ENCODE measurements around the gene SLC12A1. TPM values are rescaled to one million over a fixed set of nuclear protein-coding genes. Genes with fewer than 3 reads are reported as not detected.
A peak's percentile ranks its signal among the peaks of the same experiment; 100 is the strongest.

SLC12A1 gene
- total RNA-seq, 2 experiments from 2014 or later: not detected

DNA sequence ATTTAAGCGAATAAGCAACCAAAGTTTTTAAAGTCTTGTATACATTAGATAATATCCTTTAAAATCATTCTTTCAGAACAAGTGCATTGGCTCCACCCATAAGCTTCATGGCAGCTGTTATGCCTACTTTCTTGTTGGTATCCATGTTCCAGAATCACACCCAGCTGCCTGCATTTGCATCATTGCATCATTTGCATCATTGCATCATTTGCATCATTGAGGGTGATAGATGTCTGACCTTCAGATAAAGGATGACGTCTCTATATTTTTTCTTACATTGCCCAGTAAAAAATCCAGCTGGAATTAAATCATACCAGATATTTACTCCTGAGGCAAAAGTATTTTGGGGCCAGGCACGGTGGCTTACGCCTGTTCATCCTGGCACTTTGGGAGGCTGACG, 42.3 kb downstream of the SLC12A1 start:
- H3K36me3 Mint-ChIP-seq: no peaks in the 10 kb centered on the region
- H3K27me3 Mint-ChIP-seq: peaks cover 13% of the 10 kb centered on the region
- POLR2A ChIA-PET: no interaction called here
- no peak overlapping the region for H3K4me3 Mint-ChIP-seq
- DNase-seq: no peak
- no peaks in the 10 kb centered on the region for H3K9me3 Mint-ChIP-seq
- H3K4me1 Mint-ChIP-seq (ENCODE audit: low read depth): no peaks in the 10 kb centered on the region
- CTCF ChIA-PET: interaction anchor here (1.4 kb wide), 1 partner anchor 8 kb away, joined by 3 read pairs; no protein-coding TSS in a partner anchor
- intact Hi-C loops (cut with micrococcal nuclease): no loop called here
- H3K27ac Mint-ChIP-seq: no peak overlapping the region

GRCh38 chr15:48250640-48251076, 44.6 kb downstream of the SLC12A1 start:
- Mint-ChIP-seq H3K27me3 (peaks cover 13% of the 10 kb centered on the region), H3K4me3 (no peak overlapping the region), H3K27ac (no peak overlapping the region), H3K36me3 (no peaks in the 10 kb centered on the region), H3K4me1 (ENCODE audit: low read depth) (no peaks in the 10 kb centered on the region), H3K9me3 (no peaks in the 10 kb centered on the region)
- ChIA-PET CTCF (interaction anchor here (0.7 kb wide), 1 partner anchor 70 kb away, joined by 3 read pairs; no protein-coding TSS in a partner anchor), POLR2A (no interaction called here)
- DNase-seq: peak; percentile 12
- intact Hi-C loops (cut with micrococcal nuclease): loop anchor here (5.0 kb wide), 1 partner anchor 263 kb away; no protein-coding TSS in a partner anchor

DNA sequence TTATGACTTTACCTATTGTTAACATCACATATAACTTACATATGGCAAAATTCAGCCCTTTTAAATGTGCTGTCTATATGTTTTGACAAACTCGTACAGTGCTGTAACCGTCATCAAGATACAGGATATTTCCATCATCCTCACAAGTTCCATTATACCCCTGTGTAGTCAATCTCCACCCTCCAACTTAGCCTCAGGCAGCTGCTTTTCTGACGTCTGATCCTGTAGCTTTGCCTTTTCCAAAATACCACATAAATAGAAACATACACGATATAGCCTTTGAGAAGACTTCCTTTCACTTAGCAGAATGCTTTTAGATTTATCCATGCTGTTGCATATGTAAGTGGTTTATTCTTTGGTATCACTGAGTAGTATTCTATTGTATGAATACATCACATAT, 47.1 kb downstream of the SLC12A1 start:
- no peak overlapping the region for H3K4me3 Mint-ChIP-seq
- intact Hi-C loops (cut with micrococcal nuclease): loop anchor here (5.0 kb wide), 1 partner anchor 266 kb away; no protein-coding TSS in a partner anchor
- H3K36me3 Mint-ChIP-seq: no peaks in the 10 kb centered on the region
- no peaks in the 10 kb centered on the region for H3K4me1 Mint-ChIP-seq (ENCODE audit: low read depth)
- DNase-seq: no peak
- no peak overlapping the region for H3K27ac Mint-ChIP-seq
- CTCF ChIA-PET: no interaction called here
- peaks cover 10% of the 10 kb centered on the region for H3K27me3 Mint-ChIP-seq
- POLR2A ChIA-PET: no interaction called here
- no peaks in the 10 kb centered on the region for H3K9me3 Mint-ChIP-seq

- H3K27ac Mint-ChIP-seq: no peak overlapping the region
- peaks cover 4% of the 10 kb centered on the region for H3K27me3 Mint-ChIP-seq
- H3K4me1 Mint-ChIP-seq (ENCODE audit: low read depth): peaks cover 5% of the 10 kb centered on the region
- DNase-seq: no peak
- no peaks in the 10 kb centered on the region for H3K36me3 Mint-ChIP-seq
- intact Hi-C loops (cut with micrococcal nuclease): no loop called here
- ChIA-PET POLR2A (no interaction called here), CTCF (no interaction called here)
- H3K9me3 Mint-ChIP-seq: no peaks in the 10 kb centered on the region
- H3K4me3 Mint-ChIP-seq: no peak overlapping the region
Observed at GRCh38 chr15:48265135-48265534, 59.0 kb downstream of the SLC12A1 start.

- intact Hi-C loops (cut with micrococcal nuclease): no loop called here
- peaks cover 4% of the 10 kb centered on the region for H3K27me3 Mint-ChIP-seq
- H3K9me3 Mint-ChIP-seq: no peaks in the 10 kb centered on the region
- H3K36me3 Mint-ChIP-seq: no peaks in the 10 kb centered on the region
- POLR2A ChIA-PET: no interaction called here
- no peak overlapping the region for H3K27ac Mint-ChIP-seq
- DNase-seq: peak; percentile 12
- CTCF ChIA-PET: interaction anchor here (1.4 to 3.3 kb wide), 2 partner anchors 19 to 86 kb away, joined by 3 to 17 read pairs; no protein-coding TSS in a partner anchor
- H3K4me3 Mint-ChIP-seq: no peak overlapping the region
- H3K4me1 Mint-ChIP-seq (ENCODE audit: low read depth): peaks cover 5% of the 10 kb centered on the region
Observed at GRCh38 chr15:48266024-48266689, 60.1 kb downstream of the SLC12A1 start.

- Mint-ChIP-seq H3K27me3 (peaks cover 6% of the 10 kb centered on the region), H3K27ac (no peak overlapping the region), H3K4me1 (ENCODE audit: low read depth) (peaks cover 5% of the 10 kb centered on the region), H3K36me3 (no peaks in the 10 kb centered on the region), H3K4me3 (no peak overlapping the region), H3K9me3 (no peaks in the 10 kb centered on the region)
- no peak for DNase-seq
- ChIA-PET POLR2A (no interaction called here), CTCF (interaction anchor here (1.0 to 3.3 kb wide), 2 partner anchors 18 to 85 kb away, joined by 3 to 17 read pairs; no protein-coding TSS in a partner anchor)
- intact Hi-C loops (cut with micrococcal nuclease): no loop called here
Observed at GRCh38 chr15:48267766-48268165, 61.7 kb downstream of the SLC12A1 start.

DNA sequence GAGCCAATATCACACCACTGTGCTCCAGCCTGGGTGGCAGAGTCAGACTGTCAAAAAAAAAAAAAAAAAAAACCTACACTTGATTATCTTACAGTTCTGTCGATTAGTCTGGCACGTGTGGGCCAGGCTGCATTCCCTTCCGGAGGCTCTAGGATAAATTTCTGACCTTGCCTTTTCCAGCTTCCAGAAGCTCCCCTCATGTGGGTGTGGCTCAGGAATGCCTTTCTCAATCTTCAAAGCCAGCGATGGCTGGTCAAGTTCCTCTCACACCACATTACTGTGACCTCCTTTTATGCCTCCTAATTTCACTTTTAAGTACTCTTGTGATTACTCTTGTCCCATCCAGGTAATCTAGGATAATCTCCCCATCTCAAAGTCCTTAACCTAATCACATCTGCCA, 66.9 kb downstream of the SLC12A1 start:
- Mint-ChIP-seq H3K27me3 (peaks cover 5% of the 10 kb centered on the region), H3K36me3 (no peaks in the 10 kb centered on the region), H3K4me1 (ENCODE audit: low read depth) (no peaks in the 10 kb centered on the region), H3K4me3 (no peak overlapping the region), H3K27ac (no peak overlapping the region), H3K9me3 (no peaks in the 10 kb centered on the region)
- intact Hi-C loops (cut with micrococcal nuclease): no loop called here
- DNase-seq: no peak
- ChIA-PET CTCF (no interaction called here), POLR2A (no interaction called here)

GRCh38 chr15:48278666-48279065, 72.6 kb downstream of the SLC12A1 start:
- Mint-ChIP-seq H3K9me3 (no peaks in the 10 kb centered on the region), H3K4me3 (no peak overlapping the region), H3K36me3 (no peaks in the 10 kb centered on the region), H3K27me3 (peaks cover 2% of the 10 kb centered on the region), H3K4me1 (ENCODE audit: low read depth) (no peaks in the 10 kb centered on the region), H3K27ac (no peak overlapping the region)
- POLR2A ChIA-PET: no interaction called here
- CTCF ChIA-PET: interaction anchor here (0.7 to 1.7 kb wide), 2 partner anchors 10 to 323 kb away, joined by 3 to 6 read pairs; no protein-coding TSS in a partner anchor
- no peak for DNase-seq
- intact Hi-C loops (cut with micrococcal nuclease): no loop called here

GRCh38 chr15:48279608-48280007, 73.5 kb downstream of the SLC12A1 start:
- Mint-ChIP-seq H3K36me3 (no peaks in the 10 kb centered on the region), H3K27me3 (peaks cover 2% of the 10 kb centered on the region), H3K9me3 (no peaks in the 10 kb centered on the region), H3K27ac (no peak overlapping the region), H3K4me1 (ENCODE audit: low read depth) (no peaks in the 10 kb centered on the region), H3K4me3 (no peak overlapping the region)
- POLR2A ChIA-PET: no interaction called here
- no peak for DNase-seq
- intact Hi-C loops (cut with micrococcal nuclease): no loop called here
- CTCF ChIA-PET: interaction anchor here (1.7 kb wide), 1 partner anchor 9 kb away, joined by 6 read pairs; no protein-coding TSS in a partner anchor

- POLR2A ChIA-PET: no interaction called here
- intact Hi-C loops (cut with micrococcal nuclease): no loop called here
- CTCF ChIA-PET: no interaction called here
- peaks cover 4% of the 10 kb centered on the region for H3K4me1 Mint-ChIP-seq (ENCODE audit: low read depth)
- peaks cover 4% of the 10 kb centered on the region for H3K27me3 Mint-ChIP-seq
- H3K9me3 Mint-ChIP-seq: no peaks in the 10 kb centered on the region
- no peaks in the 10 kb centered on the region for H3K36me3 Mint-ChIP-seq
- no peak overlapping the region for H3K27ac Mint-ChIP-seq
- H3K4me3 Mint-ChIP-seq: no peak overlapping the region
- no peak for DNase-seq
Observed at GRCh38 chr15:48281674-48282073, 75.6 kb downstream of the SLC12A1 start.

DNA sequence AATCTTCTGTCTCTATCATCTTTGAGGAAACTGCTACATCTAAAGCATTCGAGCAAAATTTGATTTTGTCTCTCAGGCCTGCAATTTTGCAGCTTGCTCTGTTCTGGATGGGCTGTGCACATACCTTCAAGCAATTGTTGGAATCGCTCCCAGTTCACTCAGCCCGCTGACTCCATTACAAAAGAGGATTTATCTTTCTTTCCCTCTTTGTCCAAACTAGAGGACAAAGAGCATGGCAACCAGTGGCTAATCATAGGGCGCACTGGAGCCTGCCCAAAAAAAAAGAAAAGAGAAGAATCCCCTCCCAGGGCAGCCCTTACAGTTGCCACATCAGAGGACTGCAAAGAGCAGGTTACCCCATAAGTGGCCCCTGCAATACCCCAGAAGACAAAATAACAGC, 76.1 kb downstream of the SLC12A1 start:
- DNase-seq: no peak
- CTCF ChIA-PET: interaction anchor here (0.5 kb wide), 1 partner anchor 77 kb away, joined by 4 read pairs; no protein-coding TSS in a partner anchor
- Mint-ChIP-seq H3K9me3 (no peaks in the 10 kb centered on the region), H3K4me1 (ENCODE audit: low read depth) (peaks cover 4% of the 10 kb centered on the region), H3K27ac (no peak overlapping the region), H3K4me3 (no peak overlapping the region), H3K36me3 (no peaks in the 10 kb centered on the region), H3K27me3 (peaks cover 4% of the 10 kb centered on the region)
- intact Hi-C loops (cut with micrococcal nuclease): no loop called here
- POLR2A ChIA-PET: no interaction called here

DNA sequence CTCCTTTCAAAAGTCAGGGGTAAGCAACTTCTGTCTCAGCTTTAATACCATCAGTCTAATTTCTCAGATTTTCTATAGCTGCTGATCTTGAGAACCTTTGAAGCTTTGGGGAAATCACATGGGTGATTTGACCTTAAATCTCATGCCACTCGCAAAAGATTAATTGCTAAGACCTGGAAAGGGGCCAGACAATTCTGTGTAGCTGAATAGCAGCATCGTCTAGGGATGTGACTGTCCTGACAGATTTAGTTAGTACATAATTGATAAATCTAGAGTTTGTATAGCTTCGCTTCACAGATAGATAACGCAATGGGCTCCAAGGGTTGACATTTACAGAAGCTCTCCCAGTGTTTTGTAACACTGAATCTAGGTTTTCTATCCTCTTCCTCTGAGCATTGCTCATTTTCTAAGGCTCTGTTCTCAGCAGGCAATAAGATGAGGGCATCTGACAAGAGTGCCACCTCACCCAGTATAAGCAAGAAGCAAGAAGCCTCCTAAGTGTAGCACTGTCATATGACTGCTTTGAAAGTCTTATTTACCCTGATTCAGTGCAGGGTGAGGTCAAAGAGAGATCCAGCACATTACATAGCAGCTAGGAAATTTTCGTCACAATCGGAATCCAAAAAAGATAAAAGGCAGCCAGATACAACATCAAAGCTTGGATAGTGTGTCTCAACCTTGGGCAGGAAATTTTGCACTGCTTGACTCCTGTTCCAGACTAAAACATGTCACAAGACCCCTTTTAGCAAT, 77.5 kb downstream of the SLC12A1 start:
- H3K27ac Mint-ChIP-seq: no peak overlapping the region
- no peaks in the 10 kb centered on the region for H3K36me3 Mint-ChIP-seq
- no peaks in the 10 kb centered on the region for H3K9me3 Mint-ChIP-seq
- intact Hi-C loops (cut with micrococcal nuclease): loop anchor here (2.0 kb wide), 1 partner anchor 69 kb away; no protein-coding TSS in a partner anchor
- ChIA-PET CTCF (interaction anchor here (1.0 to 2.8 kb wide), 3 partner anchors 9 to 1088 kb away, joined by 3 to 6 read pairs (median 4); no protein-coding TSS in a partner anchor), POLR2A (no interaction called here)
- peaks cover 4% of the 10 kb centered on the region for H3K4me1 Mint-ChIP-seq (ENCODE audit: low read depth)
- H3K4me3 Mint-ChIP-seq: no peak overlapping the region
- DNase-seq: no peak
- peaks cover 4% of the 10 kb centered on the region for H3K27me3 Mint-ChIP-seq

Data from activated CD4-positive, alpha-beta memory T cell treated with anti-CD3 and anti-CD28 coated beads for 36 hours (primary cell).